Measurements from ENCODE around the gene PCIF1.
A peak's percentile ranks its signal among the peaks of the same experiment; 100 is the strongest.
"Not testable (repeated sequence)": the region's sequence is repeated elsewhere in the genome, so short reads cannot be mapped to it uniquely, and the experiment has no call there.

The PCIF1 gene

GRCh38 chr20:45940469-45940868 is 6.0 kb downstream of the PCIF1 start:
- DNase-seq, result no peak
- intact Hi-C loops (cut with DNase I), result no loop called here

- intact Hi-C loops (cut with DNase I), result no loop called here
- DNase-seq, result no peak
Observed at GRCh38 chr20:45943613-45944012, 9.1 kb downstream of the PCIF1 start.

GRCh38 chr20:45944151-45944964 is 9.9 kb downstream of the PCIF1 start:
- intact Hi-C loops (cut with DNase I), result no loop called here
- peak in 6 of 42 donors; percentile 41 to 69 (median 45) for DNase-seq

GRCh38 chr20:45944965-45945677 is 10.6 kb downstream of the PCIF1 start:
- intact Hi-C loops (cut with DNase I), result no loop called here
- DNase-seq, result no peak

GRCh38 chr20:45945678-45946148 is 11.2 kb downstream of the PCIF1 start:
- no peak for DNase-seq
- intact Hi-C loops (cut with DNase I), result no loop called here

GRCh38 chr20:45946149-45946970 is 11.9 kb downstream of the PCIF1 start:
- DNase-seq, result peak in 11 of 42 donors; percentile 20 to 64 (median 44)
- intact Hi-C loops (cut with DNase I), result no loop called here

GRCh38 chr20:45947110-45947866 is 12.8 kb downstream of the PCIF1 start:
- no peak for DNase-seq
- intact Hi-C loops (cut with DNase I), result no loop called here

- intact Hi-C loops (cut with DNase I), result no loop called here
Observed at GRCh38 chr20:45948261-45948733, 13.8 kb downstream of the PCIF1 start.

GRCh38 chr20:45948742-45949541 is 14.5 kb downstream of the PCIF1 start:
- intact Hi-C loops (cut with DNase I), result no loop called here
- DNase-seq, result peak in 1 of 42 donors; percentile 19

More at GRCh38 chr20:45948261-45948733, 13.8 kb downstream of the PCIF1 start:
- no peak for DNase-seq

GRCh38 chr20:45949542-45950329 is 15.3 kb downstream of the PCIF1 start:
- intact Hi-C loops (cut with DNase I), result no loop called here

GRCh38 chr20:45950330-45950646 is 15.8 kb downstream of the PCIF1 start:
- no peak for DNase-seq
- intact Hi-C loops (cut with DNase I), result no loop called here

More at GRCh38 chr20:45949542-45950329, 15.3 kb downstream of the PCIF1 start:
- DNase-seq, result no peak

- no peak for DNase-seq
- intact Hi-C loops (cut with DNase I), result no loop called here
Observed at GRCh38 chr20:45951925-45952834, 17.7 kb downstream of the PCIF1 start.

- intact Hi-C loops (cut with DNase I), result no loop called here
- no peak for DNase-seq
Observed at GRCh38 chr20:45952861-45953260, 18.4 kb downstream of the PCIF1 start.

GRCh38 chr20:45953672-45954071 is 19.2 kb downstream of the PCIF1 start:
- intact Hi-C loops (cut with DNase I), result no loop called here
- no peak for DNase-seq

GRCh38 chr20:45956326-45956725 is 21.8 kb downstream of the PCIF1 start:
- DNase-seq, result peak in 2 of 42 donors; percentile 25 to 31
- intact Hi-C loops (cut with DNase I), result not testable (repeated sequence)

All from head of caudate nucleus (tissue), 42 donors.